Testis (tissue), 3 donors: Measurements from ENCODE around the gene DIPK1C. TPM values are rescaled to one million over a fixed set of nuclear protein-coding genes. Genes with fewer than 3 reads are reported as not detected.

Source experiments
- DNase-seq: peaks from one replicate; pipeline ENCODE4 v3.0.0-alpha.2; 2019
- H3K27ac ChIP-seq, 2 donors: fragments of 200-600 bp; sonication (generic); one replicate each; pipeline ENCODE4 v1.5.1; 2019
- H3K27me3 ChIP-seq: fragments of 200-600 bp; sonication (generic); one replicate; pipeline ENCODE4 v1.5.1; 2019
- H3K36me3 ChIP-seq: fragments of 200-600 bp; sonication (generic); one replicate; pipeline ENCODE4 v1.5.1; 2017; ENCODE audit warnings: low read depth; ENCODE audit errors: missing control alignments
- H3K4me1 ChIP-seq: fragments of 200-600 bp; sonication (generic); one replicate; pipeline ENCODE4 v1.5.1; 2019
- H3K4me3 ChIP-seq, 2 donors: fragments of 200-600 bp; sonication (generic); one replicate each; pipeline ENCODE4 v1.5.1; 2017 to 2019
- H3K9me3 ChIP-seq: fragments of 200-600 bp; sonication (generic); one replicate; pipeline ENCODE4 v1.5.1; 2017
- CTCF ChIP-seq, 3 experiments: fragments of 450-650 bp in 2 of 3; fragments of 200-600 bp in 1 of 3; sonication (generic) in 1 of 3; IDR thresholded peaks; one replicate each; pipeline ENCODE4 v1.5.1; 2016 to 2019; ENCODE audit warnings: antibody characterized with exemption in 3 of 3, mild to moderate bottlenecking in 2 of 3, moderate library complexity in 1 of 3
- POLR2A ChIP-seq: fragments of 450-650 bp; IDR thresholded peaks from one replicate; pipeline ENCODE4 v1.6.1; 2017; ENCODE audit warnings: antibody characterized with exemption, mild to moderate bottlenecking, moderate library complexity
- WGBS, 2 donors: methylation state at CpG; one replicate each; pipeline ENCODE4 v1.1.5; 2018; 5-methylcytosine and 5-hydroxymethylcytosine counted together
- intact Hi-C: fragments of 100-400 bp; cut with DNase I; formaldehyde crosslinking; loops from one replicate; pipeline ENCODE4 v1.15.1; 2023; ENCODE audit warnings: low total_unique reads
- polyA plus RNA-seq: library from polyadenylated mRNA; stranded (reverse); fragments of 350-450 nt; fragmentation: Illumina TruSeq; extraction: RNeasy Lipid Tissue Mini Kit (QIAGEN cat#74804); gene quantifications from one replicate; pipeline ENCODE4 v1.2.3, GENCODE V29; 2014; ENCODE audit warnings: low read depth, low replicate concordance; ENCODE audit not compliant: insufficient read depth
- total RNA-seq, 2 donors: library from RNA; depleted of rRNA; stranded (reverse); fragments of >200 nt; gene quantifications; one replicate each; pipeline ENCODE4 v1.2.3, GENCODE V29; 2016

The DIPK1C gene
- total and polyA plus RNA-seq, 3 donors from 2014 or later, result 9.3 to 17.0 (median 16.2) TPM

GRCh38 chr18:74463254-74463653 lies 6.1 kb upstream of the DIPK1C start:
- no peak for DNase-seq

GRCh38 chr18:74460825-74461224 lies 3.7 kb upstream of the DIPK1C start:
- Histone ChIP-seq H3K4me1 (peaks cover 9% of the 10 kb centered on the region), H3K27ac (no peak overlapping the region), H3K9me3 (no peaks in the 10 kb centered on the region), H3K27me3 (no peaks in the 10 kb centered on the region), H3K36me3 (no peaks in the 10 kb centered on the region), H3K4me3 (no peak overlapping the region)
- intact Hi-C loops, result no loop called here
- TF ChIP-seq POLR2A (no peak), CTCF (IDR thresholded peaks at IDR 0.05) (no peak)
- 92 to 96% methylated on average over 6 to 7 of the region's 7 CpGs for WGBS, 2 donors
- DNase-seq, result no peak

More at GRCh38 chr18:74463254-74463653, 6.1 kb upstream of the DIPK1C start:
- TF ChIP-seq POLR2A, result no peak
- no peak for TF ChIP-seq CTCF (IDR thresholded peaks at IDR 0.05)
- Histone ChIP-seq H3K36me3 (no peaks in the 10 kb centered on the region), H3K27ac (no peak overlapping the region), H3K27me3 (no peaks in the 10 kb centered on the region), H3K4me3 (no peak overlapping the region), H3K4me1 (no peaks in the 10 kb centered on the region), H3K9me3 (no peaks in the 10 kb centered on the region)
- intact Hi-C loops, result no loop called here
- WGBS, 2 donors, result 69 to 76% methylated on average over 8 of the region's 8 CpGs

GRCh38 chr18:74459889-74460288 lies 2.8 kb upstream of the DIPK1C start:
- Histone ChIP-seq H3K27me3 (no peaks in the 10 kb centered on the region), H3K4me1 (peaks cover 9% of the 10 kb centered on the region), H3K27ac (no peak overlapping the region), H3K4me3 (no peak overlapping the region), H3K9me3 (no peaks in the 10 kb centered on the region), H3K36me3 (no peaks in the 10 kb centered on the region)
- 49 to 53% methylated on average over 4 to 7 of the region's 7 CpGs for whole genome bisulfite sequencing, 2 donors
- no peak for DNase-seq
- TF ChIP-seq CTCF (IDR thresholded peaks at IDR 0.05) (peak in 1 of 3 experiments; percentile 3), POLR2A (no peak)
- intact Hi-C loops, result no loop called here

- TF ChIP-seq POLR2A (no peak), CTCF (IDR thresholded peaks at IDR 0.05) (no peak)
- no peaks in the 10 kb centered on the region for H3K9me3 ChIP-seq
- peaks cover 9% of the 10 kb centered on the region for H3K4me1 ChIP-seq
- no peaks in the 10 kb centered on the region for H3K36me3 ChIP-seq
- peak; percentile 90 for DNase-seq
- intact Hi-C loops, result no loop called here
- H3K27me3 ChIP-seq, result no peaks in the 10 kb centered on the region
- WGBS, 2 donors, result 5 to 6% methylated on average over 14 to 34 of the region's 34 CpGs
- no peak overlapping the region for H3K4me3 ChIP-seq
- H3K27ac ChIP-seq, result peak overlapping the region; percentile 66 to 69
Observed at GRCh38 chr18:74457725-74458421, 765 bp upstream of the DIPK1C start.
